Anterior cingulate cortex (tissue), 58 donors: ENCODE results near the gene LDLRAD3.
"Not testable (repeated sequence)": the region's sequence is repeated elsewhere in the genome, so short reads cannot be mapped to it uniquely, and the experiment has no call there.

Experiments
- DNase-seq, 58 donors: peaks; one replicate each; lab custom pipeline; 2025; lab: John Stamatoyannopoulos, UW

The LDLRAD3 gene, protein sequence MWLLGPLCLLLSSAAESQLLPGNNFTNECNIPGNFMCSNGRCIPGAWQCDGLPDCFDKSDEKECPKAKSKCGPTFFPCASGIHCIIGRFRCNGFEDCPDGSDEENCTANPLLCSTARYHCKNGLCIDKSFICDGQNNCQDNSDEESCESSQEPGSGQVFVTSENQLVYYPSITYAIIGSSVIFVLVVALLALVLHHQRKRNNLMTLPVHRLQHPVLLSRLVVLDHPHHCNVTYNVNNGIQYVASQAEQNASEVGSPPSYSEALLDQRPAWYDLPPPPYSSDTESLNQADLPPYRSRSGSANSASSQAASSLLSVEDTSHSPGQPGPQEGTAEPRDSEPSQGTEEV

DNA sequence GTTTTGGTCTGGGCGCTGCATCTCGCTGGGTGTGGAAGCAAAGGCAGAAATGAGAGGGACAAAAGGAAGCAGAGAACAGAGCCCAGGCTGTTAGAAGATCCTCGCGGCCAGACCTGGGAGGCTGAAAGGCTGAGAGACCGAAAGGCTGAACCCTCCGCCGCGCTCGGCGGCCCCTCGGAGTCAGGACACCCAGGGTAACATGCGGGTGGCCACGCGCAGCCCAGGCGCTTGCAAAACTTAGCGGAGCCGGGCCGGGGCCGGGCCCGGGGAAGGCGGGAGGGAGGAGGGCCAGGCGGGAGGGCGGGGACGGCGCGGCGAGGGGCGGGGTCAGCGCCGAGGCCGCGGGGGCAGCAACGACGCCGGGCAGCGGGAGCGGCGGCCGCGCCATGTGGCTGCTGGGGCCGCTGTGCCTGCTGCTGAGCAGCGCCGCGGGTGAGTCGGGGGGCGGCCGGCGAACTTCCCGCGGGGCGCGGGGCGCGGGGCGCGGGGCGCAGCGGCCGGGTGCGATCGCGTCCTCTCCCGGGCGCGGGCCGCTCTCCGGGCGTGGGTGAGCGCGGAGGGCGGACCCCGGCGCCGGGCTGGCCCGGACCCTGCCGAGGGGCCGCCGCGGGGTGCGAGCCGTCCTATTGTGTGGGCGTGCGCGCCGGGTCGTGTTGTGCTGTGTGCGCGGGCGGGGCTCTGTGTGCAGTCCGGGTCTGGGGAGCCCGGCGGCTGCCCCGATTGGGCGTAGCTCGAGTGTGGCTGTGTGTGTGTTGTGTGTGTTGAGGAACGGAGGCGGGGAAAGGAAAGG lies at the start of gene LDLRAD3:
LDLRAD3 (plus strand) TSS at position 350 of the 790 bp plus-strand sequence; CDS start at position 387, 37 bp downstream.
- peak in 51 of 58 donors; percentile 8 to 76 (median 53) for DNase-seq

DNA sequence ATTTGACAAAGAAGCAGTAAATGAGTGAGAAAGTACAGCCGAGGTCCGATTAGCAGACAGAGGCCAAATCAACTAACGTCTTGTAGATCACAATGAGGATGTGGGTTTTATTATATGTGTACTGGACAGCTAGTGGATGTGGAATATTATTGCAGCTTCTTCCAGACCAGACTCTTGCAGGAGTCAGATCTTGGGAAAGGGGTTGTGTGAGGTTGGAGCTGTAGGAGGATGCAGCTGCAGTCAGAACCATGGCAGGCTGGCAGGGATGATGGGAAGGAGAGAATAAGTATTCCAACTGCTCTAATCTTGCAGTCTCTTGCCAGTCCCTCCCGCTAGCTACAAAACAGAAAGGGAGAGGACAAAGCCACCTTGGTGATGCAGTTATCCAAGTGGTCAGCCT lies 46.8 kb upstream of the LDLRAD3 start:
- DNase-seq, result peak in 2 of 58 donors; percentile 4 to 12

DNA sequence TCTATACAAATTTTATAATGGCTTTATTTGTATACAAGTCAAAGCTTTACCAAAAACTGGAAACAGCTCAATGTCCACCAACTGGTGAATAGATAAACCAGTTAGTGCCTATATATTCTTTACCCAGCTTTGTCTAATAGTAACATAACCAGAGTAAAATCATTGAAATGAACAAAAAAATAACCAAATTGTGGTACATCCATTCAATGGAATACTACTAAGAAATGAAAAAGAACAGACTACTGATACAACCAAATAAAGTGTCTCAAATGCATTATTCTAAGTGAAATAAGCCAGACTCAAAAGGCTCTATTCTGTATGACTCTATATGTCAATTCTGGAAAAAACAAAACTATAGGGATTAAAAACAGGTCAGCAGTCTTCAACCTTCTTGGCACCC lies 40.9 kb upstream of the LDLRAD3 start:
- DNase-seq, result no peak

DNA sequence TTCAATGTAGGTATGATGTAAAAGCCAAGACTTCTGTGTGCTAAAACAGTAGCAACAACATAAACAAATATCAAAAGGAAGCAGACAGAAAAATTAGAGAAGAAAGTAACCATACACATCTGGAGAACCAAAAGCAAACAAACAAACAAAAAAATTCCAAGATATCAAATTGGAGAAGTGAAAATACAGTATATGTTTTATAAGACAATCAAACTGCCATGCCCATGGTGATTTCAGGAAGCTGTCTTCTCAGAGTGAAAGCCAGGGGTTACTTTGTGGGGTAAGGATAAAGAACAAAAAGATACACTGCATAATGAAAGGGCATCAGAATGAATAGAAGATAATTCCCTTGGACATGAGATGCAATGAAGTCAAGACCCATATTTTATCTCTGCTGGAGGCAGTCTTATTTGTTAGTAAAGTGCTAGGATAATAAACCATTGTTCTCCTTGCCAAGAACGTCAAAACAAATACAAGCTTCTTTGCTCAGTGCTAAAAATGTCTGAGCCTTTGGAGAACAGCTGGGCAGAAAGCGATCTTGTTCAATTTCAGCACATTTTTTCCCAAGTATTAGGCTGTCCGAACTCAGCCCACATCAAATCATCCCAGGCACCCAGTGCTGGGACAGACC lies 38.1 kb upstream of the LDLRAD3 start:
- peak in 6 of 58 donors; percentile 11 to 57 (median 19) for DNase-seq

DNA sequence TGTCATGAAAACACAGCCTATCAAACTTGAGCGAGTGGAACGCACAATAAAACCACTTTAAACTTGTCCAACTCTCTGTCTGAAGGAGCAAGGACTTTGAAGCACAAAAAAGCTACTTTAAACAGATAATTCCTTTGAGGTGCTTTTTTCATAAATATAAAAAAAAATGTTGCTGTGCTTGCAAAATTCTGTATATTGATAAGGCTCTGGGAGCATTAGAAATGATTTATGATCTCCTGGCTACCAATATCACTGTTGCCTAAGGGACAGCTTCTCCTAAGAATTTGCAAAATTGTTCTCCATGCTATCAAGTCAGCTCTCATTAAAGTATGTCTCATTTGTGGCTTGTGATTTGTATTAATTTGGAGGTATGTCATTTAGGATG lies 37.6 kb upstream of the LDLRAD3 start:
- no peak for DNase-seq

DNA sequence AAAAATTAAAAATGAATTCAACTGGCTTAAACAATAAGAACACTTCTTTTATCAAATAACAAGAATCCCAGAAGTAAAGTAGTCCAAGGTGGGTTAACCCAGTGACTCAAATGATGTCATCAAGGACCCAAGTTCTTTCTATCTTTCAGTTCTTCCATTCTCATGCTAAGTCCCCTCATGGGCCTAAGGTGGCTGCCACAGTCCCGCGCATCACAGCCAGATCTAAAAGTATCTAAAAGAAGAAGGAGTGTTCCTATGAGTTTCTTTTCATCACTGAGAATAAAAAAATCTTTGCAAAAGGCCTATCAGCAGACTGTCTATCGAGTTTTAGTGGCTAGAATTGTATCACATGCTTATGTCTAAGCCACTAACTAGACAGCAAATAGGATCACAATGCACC lies 37.2 kb upstream of the LDLRAD3 start:
- no peak for DNase-seq

DNA sequence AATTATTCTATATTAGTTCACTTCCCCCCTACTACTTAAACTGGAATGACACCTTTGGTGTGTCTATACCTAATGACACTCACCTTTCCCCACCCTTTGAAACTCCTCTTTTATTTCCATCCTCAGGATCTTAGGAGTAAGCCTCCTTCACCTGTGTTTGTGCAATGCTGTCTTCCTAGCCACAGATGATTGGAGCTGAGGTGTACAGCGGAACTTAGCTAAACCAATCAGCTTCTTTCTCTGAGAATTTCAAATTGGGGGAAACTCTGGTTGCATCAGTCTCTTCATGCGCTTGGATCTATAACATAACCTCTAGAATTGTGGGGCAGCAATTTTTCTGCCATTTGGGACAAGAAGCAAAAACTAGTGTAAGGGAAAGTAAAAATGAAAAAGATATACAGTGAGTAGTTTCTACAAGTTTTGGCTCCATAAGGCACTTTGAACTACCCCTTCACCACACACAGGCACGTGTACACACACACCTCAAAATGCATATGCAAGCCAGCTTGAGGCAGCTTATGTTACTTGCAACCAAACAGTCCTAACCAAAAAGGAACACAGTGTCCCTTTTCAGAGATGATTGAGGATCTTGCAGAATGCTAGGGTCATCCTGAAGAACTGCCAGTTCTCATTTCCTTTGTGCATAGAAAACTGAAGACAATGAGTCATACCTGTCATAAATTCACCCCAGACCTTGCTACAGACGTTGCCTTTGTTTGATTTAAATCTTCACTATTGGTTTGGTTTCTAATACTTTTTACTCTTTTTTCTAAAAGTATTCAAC lies 36.0 kb upstream of the LDLRAD3 start:
- no peak for DNase-seq

DNA sequence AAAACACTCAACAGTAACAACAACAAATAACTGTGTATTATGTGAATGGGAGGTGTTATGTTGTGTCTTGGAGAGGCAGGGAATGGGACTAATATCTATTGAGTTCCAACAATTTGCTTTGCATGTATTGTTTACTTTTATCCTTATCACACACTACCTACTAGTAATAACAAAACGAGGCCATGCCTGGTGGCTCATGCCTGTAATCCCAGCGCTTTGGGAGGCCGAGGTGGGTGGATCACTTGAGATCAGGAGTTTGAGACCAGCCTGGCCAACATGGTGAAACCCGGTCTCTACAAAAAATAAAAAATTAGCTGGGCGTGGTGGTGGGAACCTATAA lies 35.5 kb upstream of the LDLRAD3 start:
- DNase-seq, result not testable (repeated sequence)

DNA sequence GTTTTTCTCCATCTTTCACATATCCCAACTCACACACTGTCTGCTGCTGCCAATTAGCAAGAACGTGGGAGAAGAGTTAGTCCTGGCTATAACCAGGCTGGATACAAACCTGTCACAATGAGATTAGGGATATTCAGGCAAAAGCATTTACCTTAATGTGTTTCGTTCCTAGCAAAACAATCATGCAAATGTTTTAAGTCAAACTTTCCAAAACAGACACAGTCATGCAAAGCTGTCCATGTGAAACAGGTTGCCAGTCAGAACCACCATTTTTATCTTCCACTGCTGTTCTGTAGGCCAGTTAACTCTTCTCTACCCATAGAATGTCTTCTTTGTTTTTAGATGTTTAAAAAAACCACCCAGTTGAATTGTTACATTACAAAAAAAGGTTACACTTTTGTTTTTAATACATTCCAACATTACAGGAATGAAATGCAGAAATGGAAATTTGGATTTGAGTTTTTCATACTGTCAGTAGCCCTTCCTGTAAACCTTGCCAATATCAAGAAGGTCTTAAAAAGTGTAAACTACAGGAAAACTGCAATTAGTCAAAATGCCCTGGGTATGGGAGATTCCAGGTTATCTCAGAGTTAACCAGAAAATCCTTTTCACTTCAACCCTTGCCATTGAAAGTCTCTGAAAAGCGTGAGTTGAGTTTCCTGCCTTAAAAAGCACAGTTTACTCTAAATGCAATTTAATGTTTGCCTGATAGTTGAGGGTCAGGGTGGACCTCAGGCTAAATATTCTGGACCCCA lies 34.2 kb upstream of the LDLRAD3 start:
- DNase-seq, result no peak

DNA sequence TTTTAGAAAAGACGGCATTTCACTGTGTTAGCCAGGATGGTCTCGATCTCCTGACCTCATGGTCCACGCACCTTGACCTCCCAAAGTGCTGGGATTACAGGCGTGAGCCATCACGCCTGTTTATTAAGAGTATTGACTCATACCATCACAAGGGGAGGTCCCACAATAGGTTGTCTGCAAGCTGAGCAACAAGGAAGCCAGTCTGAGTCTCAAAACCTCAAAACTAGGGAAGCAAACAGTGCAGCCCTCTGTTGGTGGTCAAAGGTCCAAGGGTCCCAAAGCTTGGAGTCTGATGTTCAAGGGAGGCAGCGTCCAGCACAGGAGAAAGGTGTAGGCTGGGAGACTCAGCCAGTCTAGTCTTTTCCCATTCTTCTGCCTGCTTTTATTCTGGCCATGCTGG lies 32.8 kb upstream of the LDLRAD3 start:
- DNase-seq, result no peak

DNA sequence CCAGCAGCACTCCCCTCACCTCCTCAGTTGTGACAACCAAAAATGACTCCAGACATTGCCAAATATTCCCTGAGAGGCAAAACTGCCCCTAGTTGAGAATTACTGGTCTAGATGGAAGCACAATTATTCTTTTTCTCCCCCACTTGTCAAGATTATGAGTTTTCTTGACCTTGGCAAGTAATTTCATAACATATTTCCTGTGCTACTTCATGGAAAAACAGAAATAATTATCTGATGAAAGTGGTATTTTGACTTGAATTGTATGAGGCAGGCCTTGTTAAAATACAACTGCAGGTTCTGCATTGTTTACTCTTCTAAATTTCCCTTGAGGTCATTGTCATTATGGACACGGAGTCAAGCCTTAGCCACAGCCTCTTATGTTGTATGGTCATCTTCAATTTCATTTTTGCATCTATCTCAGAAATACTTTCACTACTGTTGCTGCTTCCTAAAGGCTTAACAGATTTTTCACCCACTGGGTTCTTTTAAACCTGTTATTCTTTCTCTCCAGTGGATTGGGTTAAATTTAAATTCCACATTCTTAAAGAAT lies 32.2 kb upstream of the LDLRAD3 start:
- DNase-seq, result no peak

DNA sequence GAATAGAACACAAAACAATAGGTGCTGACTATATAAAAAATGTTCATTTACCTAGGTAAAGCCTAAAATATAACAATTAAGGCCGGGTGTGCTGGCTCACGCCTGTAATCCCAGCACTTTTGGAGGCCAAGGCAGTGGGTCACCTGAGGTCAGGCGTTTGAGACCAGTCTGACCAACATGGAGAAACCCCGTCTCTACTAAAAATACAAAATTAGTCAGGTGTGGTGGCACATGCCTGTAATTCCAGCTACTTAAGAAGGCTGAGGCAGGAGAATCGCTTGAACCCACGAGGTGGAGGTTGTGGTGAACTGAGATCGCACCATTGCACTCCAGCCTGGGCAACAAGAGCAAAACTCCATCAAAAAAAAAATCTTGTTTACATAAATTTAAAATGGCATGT lies 31.4 kb upstream of the LDLRAD3 start:
- DNase-seq, result not testable (repeated sequence)

DNA sequence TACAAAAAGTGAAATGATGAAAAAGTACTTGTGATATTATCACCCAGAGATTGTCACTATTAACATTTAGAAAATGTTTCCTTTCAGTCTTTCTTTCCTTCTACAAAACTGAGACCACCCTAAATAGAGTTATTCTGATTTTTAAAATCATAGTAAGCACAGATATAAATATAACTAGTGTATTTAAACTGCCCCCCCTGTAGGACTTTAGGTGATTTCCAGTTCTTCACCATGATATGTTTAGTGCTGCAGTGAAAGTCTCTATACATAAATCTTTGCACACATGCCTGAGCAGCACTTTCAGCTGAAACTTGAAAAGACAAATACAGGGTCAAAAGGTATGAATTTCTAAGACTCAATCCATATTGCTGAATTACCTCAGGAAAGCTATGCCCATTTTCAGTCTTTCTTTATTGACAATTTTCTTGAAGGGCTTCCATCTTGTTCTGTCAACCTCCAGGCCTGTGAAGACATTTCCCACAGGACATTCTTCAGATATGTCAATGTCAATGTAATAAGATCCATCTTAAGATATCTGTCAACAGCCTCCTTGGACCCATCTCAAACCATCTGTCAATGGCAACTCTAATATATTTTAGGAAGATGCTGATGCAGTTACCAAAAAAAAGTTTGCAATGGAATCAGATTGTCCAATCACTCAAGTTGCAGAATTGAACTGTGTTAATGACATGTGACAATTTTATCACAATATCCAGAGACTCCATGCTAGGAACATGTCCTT lies 30.8 kb upstream of the LDLRAD3 start:
- DNase-seq, result no peak

DNA sequence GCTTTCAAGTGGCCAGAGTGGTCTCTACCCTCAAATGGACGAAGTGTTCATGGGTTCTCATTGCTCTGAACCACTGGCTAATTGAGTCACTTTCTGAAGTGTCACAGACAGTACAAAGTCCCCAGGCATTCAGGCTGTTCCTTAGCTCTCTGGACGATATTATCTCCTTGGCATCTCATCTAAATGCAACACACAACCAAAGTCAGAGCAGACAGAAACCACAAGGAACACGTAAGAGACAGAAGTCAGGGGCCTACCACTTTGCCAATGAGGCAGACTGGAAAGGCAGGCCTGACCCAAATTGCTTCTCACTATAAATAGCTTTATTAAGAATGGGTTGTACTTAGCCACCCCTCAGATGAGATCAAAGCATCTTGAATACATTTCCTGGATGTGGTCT lies 29.0 kb upstream of the LDLRAD3 start:
- no peak for DNase-seq

DNA sequence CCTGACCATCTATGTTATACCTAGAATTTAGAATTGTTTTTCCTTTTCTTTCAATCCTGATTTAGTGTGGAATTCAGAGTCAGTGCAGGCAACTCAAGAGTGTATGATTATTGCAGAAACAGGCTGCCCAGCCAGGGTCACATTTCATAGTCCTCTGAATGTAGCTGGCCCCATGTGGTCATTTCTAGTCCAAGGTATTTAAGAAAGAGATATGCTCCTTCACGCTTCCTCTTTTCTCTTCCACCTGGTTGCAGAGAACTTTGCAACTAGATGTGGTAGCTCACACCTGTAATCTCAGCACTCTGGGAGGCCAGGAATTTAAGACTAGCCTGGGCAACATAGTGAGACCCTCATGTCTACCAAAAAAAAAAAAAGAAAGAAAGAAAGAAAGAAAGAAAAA lies 27.6 kb upstream of the LDLRAD3 start:
- no peak for DNase-seq

DNA sequence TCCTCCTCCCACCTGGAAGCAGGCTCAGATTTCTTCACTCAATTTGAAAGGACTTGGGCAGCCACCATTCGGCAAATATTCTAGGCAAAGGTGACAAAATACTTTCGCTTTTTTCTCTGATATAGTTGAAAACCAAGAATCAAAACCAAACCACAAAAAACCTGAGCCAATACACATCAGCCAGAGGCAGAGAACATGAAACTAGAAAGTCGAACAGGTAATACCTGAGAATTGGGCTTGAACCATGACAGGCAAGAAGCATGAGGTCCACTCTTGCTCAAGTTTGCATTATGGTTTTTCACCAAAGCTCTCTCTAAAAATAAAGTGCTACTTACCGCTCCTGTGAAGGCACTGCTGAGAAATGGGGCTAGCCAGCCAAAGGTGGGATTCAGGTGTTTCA lies 26.2 kb upstream of the LDLRAD3 start:
- DNase-seq, result no peak

DNA sequence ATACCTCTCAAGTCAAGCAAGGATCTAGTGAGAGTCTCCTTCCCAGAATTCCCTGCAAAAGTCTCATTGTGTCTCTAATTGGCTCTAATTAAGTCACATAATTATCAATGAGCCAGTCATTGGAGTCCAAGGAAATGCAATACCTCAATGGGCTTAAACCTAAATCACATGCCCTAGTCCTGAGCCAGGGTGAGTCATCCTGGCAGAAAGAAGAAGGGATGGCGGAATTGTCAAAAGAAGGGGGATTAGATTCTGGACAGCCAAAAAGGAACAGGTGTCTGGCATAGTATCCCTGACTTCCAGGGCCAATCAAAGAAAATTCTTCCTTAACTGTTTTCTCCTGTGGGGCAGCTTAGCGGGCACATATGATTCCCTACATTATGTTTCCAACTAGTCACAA lies 25.1 kb upstream of the LDLRAD3 start:
- DNase-seq, result peak in 2 of 58 donors; percentile 39 to 43

DNA sequence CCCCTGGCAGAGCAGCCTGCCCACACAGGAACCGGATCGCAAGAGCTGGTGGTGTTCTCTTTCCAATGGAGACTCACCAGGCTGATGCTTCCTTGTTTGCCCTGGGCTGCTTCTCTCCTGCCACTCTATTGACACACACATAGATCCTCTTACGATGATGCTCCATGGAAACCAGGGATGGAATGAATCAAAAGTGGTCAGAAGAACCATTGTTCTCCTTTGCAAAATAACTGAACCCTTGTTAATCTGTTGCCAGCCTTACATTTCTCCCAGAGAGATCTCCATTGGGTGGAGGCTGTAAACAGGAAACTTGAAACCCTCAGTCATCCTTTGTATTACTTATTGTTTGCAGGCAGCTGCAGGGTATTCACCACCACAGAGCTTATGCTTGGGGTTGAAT lies 24.6 kb upstream of the LDLRAD3 start:
- peak in 13 of 58 donors; percentile 7 to 69 (median 29) for DNase-seq

DNA sequence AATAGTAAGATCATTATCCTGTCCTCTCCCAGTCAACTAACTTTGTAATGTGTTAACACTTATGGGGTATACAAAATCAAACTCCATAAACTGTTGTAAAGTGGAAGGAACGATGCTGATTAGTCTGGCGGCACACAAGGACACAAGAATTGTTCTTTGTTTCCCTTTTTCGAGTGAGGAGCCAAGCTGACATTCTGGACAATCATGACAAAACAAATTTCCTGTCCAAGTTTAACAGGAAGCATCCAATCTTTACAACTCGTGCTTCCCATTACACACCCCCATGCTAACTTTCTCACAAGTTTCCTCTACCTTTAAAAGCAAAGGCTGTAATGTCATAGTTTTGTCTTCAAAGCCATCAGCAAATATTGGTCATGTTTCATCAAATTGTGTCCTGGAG lies 20.4 kb upstream of the LDLRAD3 start:
- no peak for DNase-seq
